Measurements from ENCODE around the gene SLC5A5. TPM values are rescaled to one million over a fixed set of nuclear protein-coding genes. Genes with fewer than 3 reads are reported as not detected.
A peak's percentile ranks its signal among the peaks of the same experiment; 100 is the strongest.

The SLC5A5 gene
- total and polyA plus RNA-seq, 10 of the 15 experiments (the other 5 are each of a cell fraction or from before 2014, with no cell fraction given): 0.02 to 0.08 (median 0.05) TPM; not detected in 3

DNA sequence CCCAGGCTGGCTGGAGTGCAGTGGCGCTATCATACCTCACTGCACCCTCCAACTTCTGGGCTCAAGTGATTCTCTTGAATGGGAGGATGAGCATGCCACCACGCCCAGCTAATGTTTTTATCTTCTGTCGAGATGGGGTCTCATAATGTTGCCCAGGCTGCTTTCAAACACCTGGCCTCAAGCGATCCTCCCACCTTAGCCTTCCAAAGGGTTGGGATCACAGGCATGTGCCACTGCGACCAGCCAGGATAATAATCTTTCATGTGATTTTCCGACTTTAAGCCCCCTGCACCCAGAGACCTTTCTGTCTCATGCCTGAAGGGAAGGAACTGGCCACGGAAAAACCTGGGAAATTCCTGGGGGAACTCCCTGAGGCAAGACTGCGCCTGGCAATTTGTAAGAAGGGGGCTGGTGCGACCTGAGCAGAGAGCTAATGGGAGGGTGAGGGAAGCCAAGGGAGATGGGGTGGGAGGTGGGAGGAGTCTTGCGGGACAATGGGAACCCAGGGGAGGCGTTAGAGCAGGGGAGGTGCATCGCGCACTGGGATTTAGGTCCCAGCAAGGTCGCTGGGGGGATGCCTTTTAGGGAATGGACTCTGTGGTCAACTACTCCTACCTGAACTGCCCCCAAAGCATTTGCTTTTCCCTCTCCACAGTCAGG lies 59.9 kb downstream of the SLC5A5 start:
- H3K27ac ChIP-seq (ENCODE audit: control insufficient read depth, insufficient read depth): 0 out of 2 replicates have a peak overlapping the region, but pooled peaks have one; percentile 9
- no TSS peak for BruUV-seq (replicated peaks)
- DNase-seq (ENCODE audit: low read depth, low spot score) (no peak), ATAC-seq (0 out of 3 replicates have a peak, but pooled peaks have one; percentile 2), FAIRE-seq (peak; percentile 71)
- no peaks in the 10 kb centered on the region for H3K36me3 ChIP-seq (ENCODE audit: control insufficient read depth in 2 of 2, insufficient read depth in 2 of 2, low read length in 1 of 2)
- no peaks in the 10 kb centered on the region for H3K9me3 ChIP-seq (replicated peaks; ENCODE audit: control insufficient read depth, insufficient read depth, low read length)
- in situ Hi-C loops (cut with MboI) (no loop called here), intact Hi-C loops (cut with micrococcal nuclease; ENCODE audit: unreplicated experiment) (loop anchor here (1.0 to 10.0 kb wide), 3 partner anchors 61 to 147 kb away; partner anchors contain the start of gene RPL18A)
- peaks cover 10% of the 10 kb centered on the region for H3K79me2 ChIP-seq (ENCODE audit: control insufficient read depth, insufficient read depth, low read length)
- H3K4me3 ChIP-seq: no peak overlapping the region; the same call in 1 of the 2 replicates
- 22% methylated on average over 14 of the region's 14 CpGs for WGBS (ENCODE audit: insufficient coverage, insufficient replicate concordance, low lambda C conversion rate, missing lambda C conversion rate)
- ChIA-PET CTCF (interaction anchor here (0.6 to 11.0 kb wide), 12 partner anchors 12 to 234 kb away, joined by 3 to 302 read pairs (median 7); partner anchors contain the start of genes RPL18A and SLC5A5), POLR2A (interaction anchor here (0.6 to 2.9 kb wide), 7 partner anchors 47 to 99 kb away, joined by 3 to 65 read pairs (median 5); partner anchors contain the start of gene RPL18A), RAD21 (ENCODE audit: unreplicated experiment) (interaction anchor here (0.6 to 6.8 kb wide), 13 partner anchors 47 to 180 kb away, joined by 3 to 228 read pairs (median 4); partner anchors contain the start of genes FCHO1, RPL18A and SLC5A5), SMC1A (ENCODE audit: uncharacterized antibody, unreplicated experiment) (interaction anchor here (0.6 to 7.1 kb wide), 14 partner anchors 62 to 227 kb away, joined by 3 to 137 read pairs (median 4); partner anchors contain the start of genes FCHO1, JAK3 and RPL18A)
- H4K20me1 ChIP-seq (ENCODE audit: control insufficient read depth, insufficient read depth): no peaks in the 10 kb centered on the region
- no peaks in the 10 kb centered on the region for H3K27me3 ChIP-seq (replicated peaks in 1 of 2; ENCODE audit: control insufficient read depth in 2 of 2, insufficient read depth in 2 of 2, low read length in 1 of 2)
- peaks cover 26% of the 10 kb centered on the region for H3K4me1 ChIP-seq (ENCODE audit: control insufficient read depth, insufficient read depth, low read length)
- H2AFZ ChIP-seq (ENCODE audit: control insufficient read depth, low read depth, low read length): peak overlapping the region; percentile 96
- TF ChIP-seq IKZF1 (conservative IDR thresholded peaks at IDR 0.05): peak; percentile 29
- TF ChIP-seq PAX8 (IDR thresholded peaks at IDR 0.05): no peak
- TF ChIP-seq, protein P1, sequence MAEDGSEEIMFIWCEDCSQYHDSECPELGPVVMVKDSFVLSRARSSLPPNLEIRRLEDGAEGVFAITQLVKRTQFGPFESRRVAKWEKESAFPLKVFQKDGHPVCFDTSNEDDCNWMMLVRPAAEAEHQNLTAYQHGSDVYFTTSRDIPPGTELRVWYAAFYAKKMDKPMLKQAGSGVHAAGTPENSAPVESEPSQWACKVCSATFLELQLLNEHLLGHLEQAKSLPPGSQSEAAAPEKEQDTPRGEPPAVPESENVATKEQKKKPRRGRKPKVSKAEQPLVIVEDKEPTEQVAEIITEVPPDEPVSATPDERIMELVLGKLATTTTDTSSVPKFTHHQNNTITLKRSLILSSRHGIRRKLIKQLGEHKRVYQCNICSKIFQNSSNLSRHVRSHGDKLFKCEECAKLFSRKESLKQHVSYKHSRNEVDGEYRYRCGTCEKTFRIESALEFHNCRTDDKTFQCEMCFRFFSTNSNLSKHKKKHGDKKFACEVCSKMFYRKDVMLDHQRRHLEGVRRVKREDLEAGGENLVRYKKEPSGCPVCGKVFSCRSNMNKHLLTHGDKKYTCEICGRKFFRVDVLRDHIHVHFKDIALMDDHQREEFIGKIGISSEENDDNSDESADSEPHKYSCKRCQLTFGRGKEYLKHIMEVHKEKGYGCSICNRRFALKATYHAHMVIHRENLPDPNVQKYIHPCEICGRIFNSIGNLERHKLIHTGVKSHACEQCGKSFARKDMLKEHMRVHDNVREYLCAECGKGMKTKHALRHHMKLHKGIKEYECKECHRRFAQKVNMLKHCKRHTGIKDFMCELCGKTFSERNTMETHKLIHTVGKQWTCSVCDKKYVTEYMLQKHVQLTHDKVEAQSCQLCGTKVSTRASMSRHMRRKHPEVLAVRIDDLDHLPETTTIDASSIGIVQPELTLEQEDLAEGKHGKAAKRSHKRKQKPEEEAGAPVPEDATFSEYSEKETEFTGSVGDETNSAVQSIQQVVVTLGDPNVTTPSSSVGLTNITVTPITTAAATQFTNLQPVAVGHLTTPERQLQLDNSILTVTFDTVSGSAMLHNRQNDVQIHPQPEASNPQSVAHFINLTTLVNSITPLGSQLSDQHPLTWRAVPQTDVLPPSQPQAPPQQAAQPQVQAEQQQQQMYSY (CRISPR knock-in tag; IDR thresholded peaks at IDR 0.05): no peak
- peak; percentile 78 for TF ChIP-seq EED (IDR thresholded peaks at IDR 0.05; ENCODE audit: low read depth)
- TF ChIP-seq, protein P2, sequence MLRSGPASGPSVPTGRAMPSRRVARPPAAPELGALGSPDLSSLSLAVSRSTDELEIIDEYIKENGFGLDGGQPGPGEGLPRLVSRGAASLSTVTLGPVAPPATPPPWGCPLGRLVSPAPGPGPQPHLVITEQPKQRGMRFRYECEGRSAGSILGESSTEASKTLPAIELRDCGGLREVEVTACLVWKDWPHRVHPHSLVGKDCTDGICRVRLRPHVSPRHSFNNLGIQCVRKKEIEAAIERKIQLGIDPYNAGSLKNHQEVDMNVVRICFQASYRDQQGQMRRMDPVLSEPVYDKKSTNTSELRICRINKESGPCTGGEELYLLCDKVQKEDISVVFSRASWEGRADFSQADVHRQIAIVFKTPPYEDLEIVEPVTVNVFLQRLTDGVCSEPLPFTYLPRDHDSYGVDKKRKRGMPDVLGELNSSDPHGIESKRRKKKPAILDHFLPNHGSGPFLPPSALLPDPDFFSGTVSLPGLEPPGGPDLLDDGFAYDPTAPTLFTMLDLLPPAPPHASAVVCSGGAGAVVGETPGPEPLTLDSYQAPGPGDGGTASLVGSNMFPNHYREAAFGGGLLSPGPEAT (IDR thresholded peaks at IDR 0.05; ENCODE audit: low read depth): peak; percentile 75
- TF ChIP-seq IKZF2 (IDR thresholded peaks at IDR 0.05): peak; percentile 22 to 23
- TF ChIP-seq RELA (IDR thresholded peaks at IDR 0.05; ENCODE audit: borderline replicate concordance, partially characterized antibody): peak; percentile 50
- peak overlapping the region; percentile 92; the same call in 1 of the 2 replicates for H3K9ac ChIP-seq (ENCODE audit: control insufficient read depth, insufficient read depth, low read length)
- peak overlapping the region; percentile 67 for H3K4me2 ChIP-seq (ENCODE audit: control insufficient read depth, insufficient read depth)
